Measurements from ENCODE around the gene GATA5.

Gene GATA5

DNA sequence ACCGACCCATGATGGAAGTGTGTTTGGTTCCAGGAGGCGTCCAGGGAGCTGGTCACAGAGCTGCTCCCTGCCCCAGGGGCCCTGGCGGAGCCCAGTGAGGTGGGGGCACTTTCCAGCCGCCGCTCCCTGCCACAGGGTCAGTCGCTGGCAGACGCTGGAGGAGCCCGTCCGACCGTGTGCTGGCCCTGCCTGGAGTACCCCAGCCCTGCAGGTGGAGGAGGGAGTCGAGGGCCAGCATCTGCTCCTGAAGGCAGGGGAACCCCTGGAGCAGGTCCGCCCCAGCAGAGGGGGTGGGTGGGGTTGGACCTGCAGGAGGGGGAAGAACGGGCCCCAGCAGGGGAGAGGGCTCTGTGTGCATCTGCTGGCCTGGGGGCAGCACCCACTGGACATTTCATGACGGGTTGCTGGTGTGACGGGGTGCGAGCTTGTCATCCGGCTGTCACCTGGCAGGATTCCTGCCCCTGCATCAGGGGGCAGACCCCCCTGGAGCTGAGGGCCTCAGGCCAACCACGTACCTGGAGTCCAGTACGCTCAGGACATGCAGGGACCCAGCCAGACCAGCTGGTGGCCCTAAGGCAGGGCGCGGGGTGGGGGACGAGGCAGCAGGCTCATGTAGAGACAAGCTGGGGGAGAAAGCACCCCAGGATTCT lies 32.3 kb upstream of the GATA5 start:
- no peaks in the 10 kb centered on the region for H3K4me1 ChIP-seq
- H3K36me3 ChIP-seq = no peaks in the 10 kb centered on the region
- no peaks in the 10 kb centered on the region for H3K9me3 ChIP-seq
- H3K27me3 ChIP-seq = no peaks in the 10 kb centered on the region
- no peak for DNase-seq
- TF ChIP-seq, protein P1, sequence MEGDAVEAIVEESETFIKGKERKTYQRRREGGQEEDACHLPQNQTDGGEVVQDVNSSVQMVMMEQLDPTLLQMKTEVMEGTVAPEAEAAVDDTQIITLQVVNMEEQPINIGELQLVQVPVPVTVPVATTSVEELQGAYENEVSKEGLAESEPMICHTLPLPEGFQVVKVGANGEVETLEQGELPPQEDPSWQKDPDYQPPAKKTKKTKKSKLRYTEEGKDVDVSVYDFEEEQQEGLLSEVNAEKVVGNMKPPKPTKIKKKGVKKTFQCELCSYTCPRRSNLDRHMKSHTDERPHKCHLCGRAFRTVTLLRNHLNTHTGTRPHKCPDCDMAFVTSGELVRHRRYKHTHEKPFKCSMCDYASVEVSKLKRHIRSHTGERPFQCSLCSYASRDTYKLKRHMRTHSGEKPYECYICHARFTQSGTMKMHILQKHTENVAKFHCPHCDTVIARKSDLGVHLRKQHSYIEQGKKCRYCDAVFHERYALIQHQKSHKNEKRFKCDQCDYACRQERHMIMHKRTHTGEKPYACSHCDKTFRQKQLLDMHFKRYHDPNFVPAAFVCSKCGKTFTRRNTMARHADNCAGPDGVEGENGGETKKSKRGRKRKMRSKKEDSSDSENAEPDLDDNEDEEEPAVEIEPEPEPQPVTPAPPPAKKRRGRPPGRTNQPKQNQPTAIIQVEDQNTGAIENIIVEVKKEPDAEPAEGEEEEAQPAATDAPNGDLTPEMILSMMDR (IDR thresholded peaks at IDR 0.05; ENCODE audit: low read depth, low read length) = no peak
- H3K4me3 ChIP-seq (ENCODE audit: low read depth, low read length) = no peak overlapping the region

DNA sequence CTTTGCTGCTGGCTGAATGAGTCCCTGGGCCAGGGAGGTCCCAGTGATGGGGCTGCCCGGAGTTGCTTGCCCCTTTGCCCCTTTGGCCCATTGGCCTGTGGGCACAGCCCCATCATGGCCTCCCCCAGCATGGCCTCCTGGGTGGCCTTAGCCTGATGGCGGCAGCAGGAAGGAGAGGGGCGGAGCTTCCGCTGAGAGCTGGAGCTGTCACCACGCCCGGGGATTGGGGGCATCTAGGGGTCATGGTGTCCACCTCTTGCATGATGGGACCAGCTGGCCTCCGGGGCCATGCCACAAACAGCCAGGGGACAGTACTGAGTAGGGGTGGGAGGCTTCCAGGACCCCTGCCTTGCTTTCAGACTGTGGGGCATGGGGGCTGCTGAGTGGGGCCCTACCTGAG lies 31.5 kb upstream of the GATA5 start:
- no peak for DNase-seq
- H3K4me1 ChIP-seq = no peaks in the 10 kb centered on the region
- TF ChIP-seq, protein P1 (IDR thresholded peaks at IDR 0.05; ENCODE audit: low read depth, low read length) = no peak
- H3K36me3 ChIP-seq = no peaks in the 10 kb centered on the region
- H3K4me3 ChIP-seq (ENCODE audit: low read depth, low read length) = no peak overlapping the region
- no peaks in the 10 kb centered on the region for H3K9me3 ChIP-seq
- no peaks in the 10 kb centered on the region for H3K27me3 ChIP-seq

DNA sequence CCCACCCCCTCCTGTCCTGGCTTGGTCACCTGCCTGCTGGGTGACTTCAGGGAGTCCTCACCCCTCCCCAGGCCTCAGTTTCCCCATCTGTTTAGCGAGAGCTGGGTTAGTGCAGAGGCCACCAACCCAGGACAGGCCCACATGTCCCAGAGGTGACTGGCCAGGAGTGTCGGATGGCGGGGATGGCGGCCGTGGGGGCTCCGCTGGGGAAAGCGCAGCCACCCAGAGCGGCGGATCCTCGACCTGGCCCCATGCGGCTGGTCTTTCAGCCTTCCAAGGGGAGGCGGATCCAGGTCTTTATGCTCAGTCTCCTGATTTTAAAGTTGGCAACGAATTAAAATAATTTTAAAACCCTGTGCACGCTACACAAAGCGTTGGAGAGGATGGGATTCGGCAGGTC lies 31.0 kb upstream of the GATA5 start:
- no peak for DNase-seq
- no peak overlapping the region for H3K4me3 ChIP-seq (ENCODE audit: low read depth, low read length)
- H3K27me3 ChIP-seq = no peaks in the 10 kb centered on the region
- no peaks in the 10 kb centered on the region for H3K9me3 ChIP-seq
- TF ChIP-seq, protein P1 (IDR thresholded peaks at IDR 0.05; ENCODE audit: low read depth, low read length) = no peak
- no peaks in the 10 kb centered on the region for H3K36me3 ChIP-seq
- no peaks in the 10 kb centered on the region for H3K4me1 ChIP-seq

DNA sequence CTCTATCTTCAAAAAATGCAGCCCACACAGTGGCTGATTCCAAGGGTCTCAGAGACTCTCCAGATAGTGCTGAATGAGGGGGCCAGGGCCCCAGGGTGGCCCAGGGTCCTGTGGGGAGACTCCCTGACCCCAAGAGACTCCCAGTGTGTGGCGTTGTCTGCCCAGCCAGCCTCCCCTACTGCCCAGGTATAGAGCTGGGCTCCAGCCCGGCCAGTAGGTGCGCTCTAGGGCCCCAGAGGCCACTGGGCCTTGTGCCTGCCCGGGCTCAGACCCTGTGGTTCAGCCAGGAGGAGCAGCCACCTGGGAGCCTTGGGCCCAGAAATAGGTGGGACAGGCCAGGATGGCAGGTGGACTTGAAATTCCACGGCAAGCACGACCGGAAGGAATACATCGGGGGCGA lies 30.3 kb upstream of the GATA5 start:
- H3K27me3 ChIP-seq = no peaks in the 10 kb centered on the region
- H3K36me3 ChIP-seq = no peaks in the 10 kb centered on the region
- no peaks in the 10 kb centered on the region for H3K9me3 ChIP-seq
- TF ChIP-seq, protein P1 (IDR thresholded peaks at IDR 0.05; ENCODE audit: low read depth, low read length) = no peak
- no peaks in the 10 kb centered on the region for H3K4me1 ChIP-seq
- no peak overlapping the region for H3K4me3 ChIP-seq (ENCODE audit: low read depth, low read length)
- no peak for DNase-seq

DNA sequence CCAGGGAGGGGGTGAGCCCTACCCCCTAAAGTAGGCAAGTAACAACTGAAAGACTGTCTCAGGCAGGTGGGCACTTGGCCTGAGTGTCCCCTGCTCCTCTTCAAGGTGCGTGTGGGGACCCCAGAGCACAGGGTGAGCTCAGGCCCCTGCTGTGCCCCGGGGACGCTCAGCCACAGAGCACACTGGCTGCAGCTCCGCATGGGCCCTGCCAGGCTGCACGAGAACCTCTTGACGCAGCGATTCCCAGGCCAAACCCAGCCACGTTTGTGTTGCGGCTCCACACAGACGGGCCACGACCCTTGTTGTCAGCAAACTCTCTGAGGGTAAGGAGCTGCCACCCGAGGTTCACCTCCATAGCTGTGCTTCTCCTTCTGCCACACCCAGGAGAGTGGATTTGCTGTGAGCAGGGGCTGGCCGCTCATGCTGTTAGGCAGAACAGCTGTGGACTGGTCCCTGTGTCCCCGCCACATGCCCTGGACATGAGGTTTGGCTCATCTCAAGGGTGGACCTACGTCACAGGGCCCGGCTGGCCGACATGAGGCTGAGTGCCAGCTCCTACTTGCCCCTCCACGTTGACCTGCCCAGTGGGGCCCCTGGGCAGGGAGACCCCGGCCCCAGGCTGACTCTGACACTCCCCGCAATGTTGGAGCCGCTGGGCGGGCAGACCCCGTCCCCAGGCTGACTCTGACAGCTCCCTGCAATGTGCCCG lies 29.7 kb upstream of the GATA5 start:
- H3K4me1 ChIP-seq = no peaks in the 10 kb centered on the region
- TF ChIP-seq, protein P1 (IDR thresholded peaks at IDR 0.05; ENCODE audit: low read depth, low read length) = no peak
- H3K36me3 ChIP-seq = no peaks in the 10 kb centered on the region
- no peak for DNase-seq
- H3K9me3 ChIP-seq = no peaks in the 10 kb centered on the region
- H3K4me3 ChIP-seq (ENCODE audit: low read depth, low read length) = no peak overlapping the region
- no peaks in the 10 kb centered on the region for H3K27me3 ChIP-seq

DNA sequence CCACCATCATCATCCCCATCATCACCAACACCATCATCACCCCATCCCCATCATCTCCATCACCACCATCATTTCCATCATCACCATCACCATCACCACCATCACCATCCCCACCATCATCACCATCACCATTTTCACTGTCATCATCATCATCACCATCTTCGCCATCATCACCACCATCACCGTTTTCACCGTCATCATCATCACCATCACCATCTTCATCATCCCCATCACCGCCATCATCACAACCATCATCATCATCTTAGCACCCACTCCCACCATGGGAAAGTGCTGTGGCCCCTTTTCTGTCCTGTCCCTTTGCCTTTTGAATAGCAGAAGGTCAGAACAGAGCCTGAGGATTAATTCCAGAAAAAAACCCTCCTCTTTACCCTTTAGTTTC lies 28.5 kb upstream of the GATA5 start:
- Histone ChIP-seq H3K9me3 (no peaks in the 10 kb centered on the region), H3K36me3 (no peaks in the 10 kb centered on the region), H3K27me3 (no peaks in the 10 kb centered on the region), H3K4me1 (no peaks in the 10 kb centered on the region), H3K4me3 (ENCODE audit: low read depth, low read length) (no peak overlapping the region)
- no peak for DNase-seq
- TF ChIP-seq, protein P1 (IDR thresholded peaks at IDR 0.05; ENCODE audit: low read depth, low read length) = no peak
